RWPE2 (cell line): ENCODE data around the gene SELENOI.
"Not testable (repeated sequence)": the region's sequence is repeated elsewhere in the genome, so short reads cannot be mapped to it uniquely, and the experiment has no call there.

ENCODE experiments used
- ATAC-seq: fragments of 200-7000 bp; cut with Tn5 transposase; 3 replicates; pipeline ENCODE4 v1.9.1; 2021; ENCODE audit warnings: low read depth
- DNase-seq: peaks from one replicate; pipeline ENCODE4 v3.0.0-alpha.2; 2020; ENCODE audit warnings: low spot score
- H3K27ac ChIP-seq: fragments of 450-650 bp; 2 replicates; pipeline ENCODE4 v1.5.1; 2017; ENCODE audit warnings: mild to moderate bottlenecking; ENCODE audit not compliant: poor library complexity, severe bottlenecking
- H3K27me3 ChIP-seq: fragments of 250-450 bp; sonication (Bioruptor Pico); 2 replicates; pipeline ENCODE4 v1.5.1; 2021; ENCODE audit warnings: mild to moderate bottlenecking, moderate library complexity; ENCODE audit not compliant: insufficient read depth, poor library complexity, severe bottlenecking
- H3K36me3 ChIP-seq: fragments of 250-450 bp; sonication (Bioruptor Pico); 2 replicates; pipeline ENCODE4 v1.5.1; 2020; ENCODE audit warnings: low read depth, mild to moderate bottlenecking, moderate library complexity
- H3K4me1 ChIP-seq: fragments of 250-450 bp; sonication (Bioruptor Pico); 2 replicates; pipeline ENCODE4 v1.5.1; 2021; ENCODE audit warnings: mild to moderate bottlenecking, moderate library complexity; ENCODE audit not compliant: insufficient read depth, poor library complexity, severe bottlenecking
- H3K4me3 ChIP-seq: fragments of 250-450 bp; sonication (Bioruptor Pico); 2 replicates; pipeline ENCODE4 v1.5.1; 2021; ENCODE audit warnings: mild to moderate bottlenecking, moderate library complexity; ENCODE audit not compliant: severe bottlenecking
- H3K9me3 ChIP-seq: fragments of 250-450 bp; sonication (Bioruptor Pico); 2 replicates; pipeline ENCODE4 v1.5.1; 2021; ENCODE audit warnings: mild to moderate bottlenecking, moderate library complexity; ENCODE audit not compliant: severe bottlenecking
- TF ChIP-seq, protein P1 (sequence below): fragments of 450-650 bp; IDR thresholded peaks from one replicate; pipeline ENCODE4 v1.5.1; 2017; ENCODE audit warnings: mild to moderate bottlenecking, moderate library complexity; ENCODE audit not compliant: poor library complexity, severe bottlenecking

SELENOI gene

DNA sequence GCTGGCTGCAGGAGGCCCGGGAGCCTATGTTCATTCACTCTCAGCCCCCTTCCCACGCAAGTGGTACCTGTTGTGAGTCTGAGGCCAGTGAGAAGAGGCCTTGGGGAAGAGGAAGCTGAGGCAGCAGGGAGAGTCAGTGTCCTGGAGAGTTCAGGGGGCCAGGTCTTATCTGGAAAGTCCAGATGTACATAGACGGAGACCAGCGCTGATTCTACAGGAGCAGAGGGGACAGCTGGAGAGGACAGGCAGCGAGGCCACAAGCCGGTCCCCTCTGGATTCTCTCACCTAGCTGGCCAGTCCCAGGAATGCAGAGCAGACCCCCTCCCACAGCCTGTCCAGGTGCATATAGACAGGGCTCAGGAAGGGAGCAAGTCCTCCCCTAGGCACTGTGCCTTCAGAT, 29.1 kb upstream of the SELENOI start:
- H3K27ac ChIP-seq, result no peak overlapping the region
- no peaks in the 10 kb centered on the region for H3K4me1 ChIP-seq
- ATAC-seq, result no peak
- no peak for DNase-seq
- TF ChIP-seq, protein P1, sequence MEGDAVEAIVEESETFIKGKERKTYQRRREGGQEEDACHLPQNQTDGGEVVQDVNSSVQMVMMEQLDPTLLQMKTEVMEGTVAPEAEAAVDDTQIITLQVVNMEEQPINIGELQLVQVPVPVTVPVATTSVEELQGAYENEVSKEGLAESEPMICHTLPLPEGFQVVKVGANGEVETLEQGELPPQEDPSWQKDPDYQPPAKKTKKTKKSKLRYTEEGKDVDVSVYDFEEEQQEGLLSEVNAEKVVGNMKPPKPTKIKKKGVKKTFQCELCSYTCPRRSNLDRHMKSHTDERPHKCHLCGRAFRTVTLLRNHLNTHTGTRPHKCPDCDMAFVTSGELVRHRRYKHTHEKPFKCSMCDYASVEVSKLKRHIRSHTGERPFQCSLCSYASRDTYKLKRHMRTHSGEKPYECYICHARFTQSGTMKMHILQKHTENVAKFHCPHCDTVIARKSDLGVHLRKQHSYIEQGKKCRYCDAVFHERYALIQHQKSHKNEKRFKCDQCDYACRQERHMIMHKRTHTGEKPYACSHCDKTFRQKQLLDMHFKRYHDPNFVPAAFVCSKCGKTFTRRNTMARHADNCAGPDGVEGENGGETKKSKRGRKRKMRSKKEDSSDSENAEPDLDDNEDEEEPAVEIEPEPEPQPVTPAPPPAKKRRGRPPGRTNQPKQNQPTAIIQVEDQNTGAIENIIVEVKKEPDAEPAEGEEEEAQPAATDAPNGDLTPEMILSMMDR, result no peak
- no peaks in the 10 kb centered on the region for H3K9me3 ChIP-seq
- H3K27me3 ChIP-seq, result no peaks in the 10 kb centered on the region
- no peaks in the 10 kb centered on the region for H3K36me3 ChIP-seq
- no peak overlapping the region for H3K4me3 ChIP-seq

DNA sequence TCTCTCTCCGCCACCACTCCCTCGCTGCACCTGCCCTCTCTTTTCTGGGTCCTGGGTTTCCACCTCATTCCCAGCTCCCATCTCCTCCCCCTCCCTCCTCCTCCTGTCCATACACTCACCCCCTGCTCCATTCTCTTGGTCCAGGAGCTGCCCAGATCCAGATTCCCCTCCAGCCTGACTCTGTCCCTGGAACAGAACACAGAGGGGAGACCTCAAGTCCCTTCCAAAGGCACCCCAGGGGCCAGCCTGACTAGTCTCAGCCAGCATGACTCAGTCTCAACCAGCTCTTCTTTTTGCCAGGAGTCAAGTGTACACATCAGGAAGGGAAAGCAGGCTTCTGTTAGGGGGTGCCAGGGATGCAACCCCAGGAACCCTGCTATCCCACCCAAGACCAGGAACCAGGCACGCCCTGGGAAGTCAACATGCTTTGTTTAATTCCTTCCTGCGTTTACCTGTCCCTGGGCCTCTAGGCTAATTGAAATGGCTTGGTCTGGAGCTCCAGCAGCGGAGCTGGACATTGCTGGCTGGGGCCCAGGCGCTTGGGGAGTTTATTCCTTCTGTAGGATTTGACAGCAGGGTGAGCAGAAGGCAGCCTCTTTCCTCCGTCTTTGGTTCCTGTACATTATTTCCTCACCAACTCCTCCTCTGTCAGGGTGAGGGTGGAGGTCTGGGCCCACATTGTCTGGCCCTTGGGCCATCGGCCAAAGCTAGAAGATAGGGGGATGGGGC, 28.4 kb upstream of the SELENOI start:
- no peak; the same call in 2 of the 3 replicates for ATAC-seq

DNA sequence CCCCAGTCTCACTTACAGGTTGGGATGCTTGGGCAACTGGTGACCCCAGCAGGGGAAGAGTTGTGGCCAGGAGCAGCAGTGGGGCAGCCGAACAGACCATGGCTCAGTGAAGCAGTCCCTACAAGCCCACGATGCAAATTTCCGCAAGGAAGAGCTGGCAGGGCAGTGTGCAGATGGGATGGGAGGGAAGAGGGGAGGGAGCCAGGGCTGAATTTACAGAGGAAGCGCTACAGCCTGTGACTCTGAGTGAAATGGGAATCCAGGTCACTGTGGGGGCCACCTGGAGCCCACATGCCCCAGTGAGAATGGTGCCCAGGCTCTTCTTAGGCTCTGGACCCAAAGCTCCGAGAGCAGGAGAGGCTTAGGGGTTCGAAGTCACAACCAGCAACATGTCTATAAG, 27.0 kb upstream of the SELENOI start:
- no peak overlapping the region for H3K4me3 ChIP-seq
- H3K36me3 ChIP-seq, result no peaks in the 10 kb centered on the region
- no peaks in the 10 kb centered on the region for H3K27me3 ChIP-seq
- no peaks in the 10 kb centered on the region for H3K9me3 ChIP-seq
- TF ChIP-seq, protein P1, result no peak
- H3K4me1 ChIP-seq, result no peaks in the 10 kb centered on the region
- ATAC-seq, result no peak
- H3K27ac ChIP-seq, result no peak overlapping the region
- no peak for DNase-seq

More for the DNA sequence above, 28.4 kb upstream of the SELENOI start:
- no peaks in the 10 kb centered on the region for H3K27me3 ChIP-seq
- DNase-seq, result no peak
- no peaks in the 10 kb centered on the region for H3K36me3 ChIP-seq
- no peaks in the 10 kb centered on the region for H3K4me1 ChIP-seq
- H3K4me3 ChIP-seq, result no peak overlapping the region
- H3K27ac ChIP-seq, result no peak overlapping the region
- H3K9me3 ChIP-seq, result no peaks in the 10 kb centered on the region
- TF ChIP-seq, protein P1, result no peak

DNA sequence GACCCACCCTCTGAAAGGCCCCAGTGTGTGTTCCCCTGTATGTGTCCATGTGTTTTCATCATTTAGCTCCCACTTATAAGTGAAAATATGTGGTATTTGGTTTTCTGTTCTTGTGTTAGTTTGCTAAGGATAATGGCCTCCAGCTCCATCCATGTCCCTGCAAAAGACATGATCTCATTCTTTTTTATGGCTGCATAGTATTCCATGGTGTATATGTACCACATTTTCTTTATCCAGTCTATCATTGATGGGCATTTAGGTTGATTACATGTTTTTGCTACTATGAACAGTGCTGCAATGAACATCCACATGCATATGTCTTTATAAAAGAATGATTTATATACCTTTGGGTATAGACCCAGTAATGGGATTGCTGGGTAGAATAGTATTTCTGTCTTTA, 21.5 kb upstream of the SELENOI start:
- ATAC-seq, H3K36me3 ChIP-seq, H3K27me3 ChIP-seq, H3K9me3 ChIP-seq, H3K4me3 ChIP-seq, H3K27ac ChIP-seq, H3K4me1 ChIP-seq, DNase-seq: not testable (repeated sequence)

DNA sequence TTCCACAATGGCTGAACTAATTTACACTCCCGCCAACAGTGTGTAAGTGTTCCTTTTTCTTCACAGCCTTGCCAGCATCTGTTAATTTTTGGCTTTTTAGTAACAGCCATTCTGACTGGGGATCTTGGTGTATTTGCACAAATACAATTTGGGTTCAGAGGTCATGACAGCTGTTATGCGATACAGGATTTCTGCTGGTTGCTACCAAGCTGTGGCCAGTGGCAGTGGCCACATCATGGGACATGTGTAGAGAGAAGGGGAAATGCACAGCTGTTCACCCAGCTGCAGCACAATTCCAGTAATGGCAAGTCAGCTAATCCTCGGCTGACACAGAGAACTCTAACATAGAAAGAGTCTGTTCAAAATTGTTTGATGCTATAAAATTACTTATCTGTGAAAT, 21.0 kb upstream of the SELENOI start:
- Histone ChIP-seq H3K27ac (no peak overlapping the region), H3K27me3 (no peaks in the 10 kb centered on the region), H3K4me1 (no peaks in the 10 kb centered on the region), H3K4me3 (no peak overlapping the region), H3K36me3 (no peaks in the 10 kb centered on the region), H3K9me3 (no peaks in the 10 kb centered on the region)
- TF ChIP-seq, protein P1, result no peak
- DNase-seq (no peak), ATAC-seq (no peak)
